ENCODE data around the gene RANBP10. TPM values are rescaled to one million over a fixed set of nuclear protein-coding genes. Genes with fewer than 3 reads are reported as not detected.

Gene RANBP10
- total RNA-seq, 1 donor from 2014 or later: 34.1 TPM

DNA sequence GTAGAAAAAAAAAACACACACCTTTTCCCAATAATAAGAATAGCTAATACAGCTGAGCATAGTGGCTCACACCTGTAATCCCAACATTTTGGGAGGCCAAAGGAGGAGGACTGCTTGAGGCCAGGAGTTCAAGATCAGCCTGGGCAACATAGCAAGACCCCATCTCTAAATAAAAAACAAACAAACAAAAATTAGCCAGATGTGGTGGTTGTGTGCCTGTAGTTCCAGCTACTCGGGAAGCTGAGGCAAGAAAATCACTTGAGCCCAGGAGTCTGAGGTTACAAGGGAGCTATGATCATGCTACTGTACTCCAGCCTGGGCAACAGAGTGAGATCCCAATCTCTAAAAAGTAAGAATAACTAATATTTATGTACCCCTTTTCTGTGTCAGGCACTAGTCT lies 44.4 kb downstream of the RANBP10 start:
- Mint-ChIP-seq H3K4me3 (ENCODE audit: low read depth) (no peak overlapping the region), H3K27me3 (no peaks in the 10 kb centered on the region), H3K36me3 (ENCODE audit: insufficient read depth) (peaks cover 3% of the 10 kb centered on the region), H3K9me3 (ENCODE audit: low read depth) (no peaks in the 10 kb centered on the region), H3K27ac (no peak overlapping the region), H3K4me1 (ENCODE audit: low read depth) (no peaks in the 10 kb centered on the region)
- DNase-seq (ENCODE audit: low spot score, unreplicated experiment): no peak
- no peak for TF ChIP-seq CTCF (IDR thresholded peaks at IDR 0.05; ENCODE audit: unreplicated experiment)

- Mint-ChIP-seq H3K27me3 (no peaks in the 10 kb centered on the region), H3K4me1 (ENCODE audit: low read depth) (no peaks in the 10 kb centered on the region), H3K36me3 (ENCODE audit: insufficient read depth) (peaks cover 3% of the 10 kb centered on the region), H3K9me3 (ENCODE audit: low read depth) (no peaks in the 10 kb centered on the region), H3K4me3 (ENCODE audit: low read depth) (no peak overlapping the region), H3K27ac (no peak overlapping the region)
- TF ChIP-seq CTCF (IDR thresholded peaks at IDR 0.05; ENCODE audit: unreplicated experiment): no peak
- no peak for DNase-seq (ENCODE audit: low spot score, unreplicated experiment)
Measured at GRCh38 chr16:67760956-67761230, 45.5 kb downstream of the RANBP10 start.

- no peak for TF ChIP-seq CTCF (IDR thresholded peaks at IDR 0.05; ENCODE audit: unreplicated experiment)
- peaks cover 3% of the 10 kb centered on the region for H3K36me3 Mint-ChIP-seq (ENCODE audit: insufficient read depth)
- H3K27me3 Mint-ChIP-seq: no peaks in the 10 kb centered on the region
- H3K4me1 Mint-ChIP-seq (ENCODE audit: low read depth): no peaks in the 10 kb centered on the region
- no peak for DNase-seq (ENCODE audit: low spot score, unreplicated experiment)
- H3K9me3 Mint-ChIP-seq (ENCODE audit: low read depth): no peaks in the 10 kb centered on the region
- H3K27ac Mint-ChIP-seq: no peak overlapping the region
- no peak overlapping the region for H3K4me3 Mint-ChIP-seq (ENCODE audit: low read depth)
Measured at GRCh38 chr16:67760206-67760955, 46.0 kb downstream of the RANBP10 start.

DNA sequence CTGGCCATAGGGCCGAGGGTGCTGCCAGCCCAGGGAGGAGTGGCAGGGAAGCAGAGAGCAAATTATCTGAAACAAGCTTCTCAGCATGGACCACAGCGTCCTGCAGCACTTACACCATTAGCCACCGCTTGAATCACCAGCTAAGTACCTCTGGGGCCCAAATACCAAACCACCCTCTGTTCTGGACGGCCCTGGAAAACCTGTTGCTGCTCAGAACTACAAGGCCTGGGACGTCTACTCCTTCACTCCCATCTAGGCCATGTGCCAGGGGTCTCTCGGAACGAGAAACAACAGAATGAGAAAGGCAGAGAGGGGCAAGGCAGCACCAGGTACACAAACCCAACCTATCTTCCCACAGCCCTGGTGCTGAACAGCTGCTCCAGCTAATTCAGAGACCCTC lies 47.4 kb downstream of the RANBP10 start:
- Mint-ChIP-seq H3K36me3 (ENCODE audit: insufficient read depth) (peaks cover 3% of the 10 kb centered on the region), H3K9me3 (ENCODE audit: low read depth) (no peaks in the 10 kb centered on the region), H3K27me3 (no peaks in the 10 kb centered on the region), H3K27ac (peak overlapping the region; percentile 67), H3K4me3 (ENCODE audit: low read depth) (no peak overlapping the region), H3K4me1 (ENCODE audit: low read depth) (no peaks in the 10 kb centered on the region)
- TF ChIP-seq CTCF (IDR thresholded peaks at IDR 0.05; ENCODE audit: unreplicated experiment): no peak
- DNase-seq (ENCODE audit: low spot score, unreplicated experiment): no peak

DNA sequence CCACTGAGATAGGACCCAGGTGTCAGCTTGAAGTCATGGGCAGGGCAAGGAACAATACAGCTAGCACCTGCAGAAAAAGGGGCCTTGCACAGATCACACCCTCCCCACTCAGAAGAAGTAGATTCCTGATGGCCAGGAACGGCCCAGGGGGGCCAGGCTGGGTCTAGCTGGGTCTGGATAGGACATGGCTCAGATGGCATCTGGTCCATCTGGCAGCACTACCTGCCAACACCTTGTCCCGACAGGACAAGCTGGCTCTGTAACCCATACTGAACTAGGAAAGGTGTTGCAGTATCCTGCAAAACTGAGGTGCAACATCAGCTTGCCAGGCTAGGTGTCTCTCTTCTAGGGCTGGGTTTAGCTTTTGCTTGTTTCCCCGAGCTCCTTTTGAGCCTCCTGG lies 48.4 kb downstream of the RANBP10 start:
- no peak overlapping the region for H3K27ac Mint-ChIP-seq
- H3K9me3 Mint-ChIP-seq (ENCODE audit: low read depth): no peaks in the 10 kb centered on the region

More for the DNA sequence above, 48.4 kb downstream of the RANBP10 start:
- Mint-ChIP-seq H3K4me3 (ENCODE audit: low read depth) (no peak overlapping the region), H3K27me3 (no peaks in the 10 kb centered on the region), H3K4me1 (ENCODE audit: low read depth) (no peaks in the 10 kb centered on the region), H3K36me3 (ENCODE audit: insufficient read depth) (peaks cover 2% of the 10 kb centered on the region)
- TF ChIP-seq CTCF (IDR thresholded peaks at IDR 0.05; ENCODE audit: unreplicated experiment): no peak
- no peak for DNase-seq (ENCODE audit: low spot score, unreplicated experiment)
